ENCODE data around the gene FAM131B. TPM values are rescaled to one million over a fixed set of nuclear protein-coding genes. Genes with fewer than 3 reads are reported as not detected.

FAM131B gene
- total and polyA plus RNA-seq, 2 of the 8 experiments (the other 6 are each of a cell fraction or from before 2014, with no cell fraction given): 23.1 to 38.2 TPM

DNA sequence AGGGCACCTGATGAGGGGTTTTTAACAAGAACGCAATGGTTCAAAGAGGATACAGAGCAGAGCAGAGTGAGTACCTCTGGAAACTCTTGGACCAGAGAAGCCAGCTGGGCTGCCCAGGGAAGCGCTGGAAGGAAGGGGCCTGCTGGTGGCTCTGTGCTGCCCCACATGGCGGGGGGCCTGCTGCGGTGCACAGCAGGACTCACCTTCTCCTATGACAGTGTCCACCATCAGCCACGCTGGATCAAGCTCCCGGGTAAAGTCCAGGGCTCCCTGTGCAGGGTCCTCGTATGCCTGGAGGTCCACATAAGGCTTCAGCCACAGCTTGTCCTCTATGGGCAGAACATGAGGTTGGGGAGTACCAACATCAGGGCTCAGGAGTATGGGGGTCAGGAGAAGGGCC is 33.7 kb upstream of the FAM131B start:
- DNase-seq (ENCODE audit: low read depth in 1 of 2, low spot score in 2 of 2) (no peak), FAIRE-seq (no peak)
- H2AK5ac ChIP-seq (ENCODE audit: low read depth, low read length): no peak overlapping the region

More for the DNA sequence above, 33.7 kb upstream of the FAM131B start:
- Histone ChIP-seq H3K36me3 (ENCODE audit: control insufficient read depth in 2 of 4, insufficient read depth in 4 of 4, low read length in 3 of 4) (peaks cover 49 to 93% (median 89%) of the 10 kb centered on the region in 4 experiments), H3K4me1 (replicated peaks in 1 of 4; ENCODE audit: control insufficient read depth in 3 of 4, insufficient read depth in 4 of 4, low read length in 3 of 4) (no peaks in the 10 kb centered on the region), H3K27ac (ENCODE audit: low read depth, low read length) (no peak overlapping the region), H4K8ac (ENCODE audit: extremely low read depth, insufficient read depth, low read length) (peak overlapping the region; percentile 53; the same call in 1 of the 2 replicates), H3K4me3 (ENCODE audit: extremely low read depth in 1 of 4, insufficient read depth in 2 of 4, low read depth in 3 of 4, low read length in 4 of 4) (no peak overlapping the region), H3K9me3 (ENCODE audit: insufficient read depth in 2 of 2, low read depth in 1 of 2, low read length in 1 of 2) (no peaks in the 10 kb centered on the region), H4K20me1 (replicated peaks in 1 of 2; ENCODE audit: control insufficient read depth in 1 of 2, insufficient read depth in 2 of 2, low read length in 2 of 2) (peaks cover 18 to 37% of the 10 kb centered on the region in 2 experiments), H3K23me2 (ENCODE audit: low read depth, low read length) (no peaks in the 10 kb centered on the region), H2BK15ac (ENCODE audit: low read length) (no peak overlapping the region), H3K4me2 (ENCODE audit: insufficient read depth in 1 of 2, low read depth in 2 of 2, low read length in 2 of 2) (no peak overlapping the region), H3K18ac (ENCODE audit: extremely low read depth, low read length) (no peak overlapping the region), H3K9ac (replicated peaks in 1 of 4; ENCODE audit: extremely low read depth in 1 of 4, low read depth in 3 of 4, low read length in 3 of 4) (no peak overlapping the region), H3K56ac (replicated peaks; ENCODE audit: insufficient read length, low read depth, low read length) (no peak overlapping the region), H3K79me1 (ENCODE audit: low read depth, low read length) (peaks cover 2% of the 10 kb centered on the region; the same call in 1 of the 2 replicates), H3K27me3 (replicated peaks in 1 of 4; ENCODE audit: control insufficient read depth in 3 of 4, extremely low read depth in 1 of 4, insufficient read depth in 3 of 4, low read length in 3 of 4) (no peaks in the 10 kb centered on the region), H4K5ac (ENCODE audit: insufficient read length, low read depth, low read length) (no peak overlapping the region), H2AFZ (ENCODE audit: low read length) (no peak overlapping the region), H3K23ac (ENCODE audit: insufficient read length) (no peak overlapping the region), H2BK120ac (replicated peaks; ENCODE audit: low read depth, low read length) (no peak overlapping the region), H2BK12ac (ENCODE audit: low read depth, low read length) (no peak overlapping the region), H3K79me2 (ENCODE audit: control insufficient read depth in 1 of 2, insufficient read depth in 2 of 2, low read length in 2 of 2) (peaks cover 0 to 3% of the 10 kb centered on the region in 2 experiments; a peak in 2 of 4 replicates), H4K91ac (replicated peaks; ENCODE audit: insufficient read length, low read length) (no peak overlapping the region), H3K4ac (replicated peaks; ENCODE audit: insufficient read length, low read depth, low read length) (no peak overlapping the region), H3K14ac (ENCODE audit: insufficient read length) (no peak overlapping the region), H2BK20ac (ENCODE audit: low read length) (no peak overlapping the region), H2BK5ac (ENCODE audit: low read depth, low read length) (no peak overlapping the region)
- WGBS, 2 experiments (ENCODE audit: extremely low coverage in 1 of 2, insufficient coverage in 1 of 2, insufficient read length in 1 of 2, insufficient replicate concordance in 2 of 2, low coverage in 1 of 2, low lambda C conversion rate in 2 of 2, missing lambda C conversion rate in 1 of 2): 73% methylated on average over 7 of the region's 7 CpGs; no CpG with 5 or more reads in 1 of the 2 experiments
- ChIA-PET POLR2A (ENCODE audit: partially characterized antibody) (interaction anchor here (1.2 to 25.2 kb wide), 5 partner anchors 8 to 139 kb away, joined by 3 to 518 read pairs (median 7); partner anchors contain the start of genes EPHA1 and ZYX), CTCF (ENCODE audit: partially characterized antibody) (interaction anchor here (1.5 to 23.5 kb wide), 8 partner anchors 8 to 96 kb away, joined by 3 to 359 read pairs (median 14); partner anchors contain the start of genes EPHA1 and ZYX)
- TF ChIP-seq SRF (IDR thresholded peaks at IDR 0.05; ENCODE audit: low read depth, low read length): no peak
- TF ChIP-seq TAF1 (IDR thresholded peaks at IDR 0.05; ENCODE audit: low read depth, low read length): no peak
- TF ChIP-seq BRCA1 (IDR thresholded peaks at IDR 0.05; ENCODE audit: low read depth, low read length): no peak
- no peak for TF ChIP-seq TBP (IDR thresholded peaks at IDR 0.05; ENCODE audit: low read depth, low read length)
- no peak for TF ChIP-seq EZH2 (IDR thresholded peaks at IDR 0.05; ENCODE audit: low read depth, low read length, severe bottlenecking)
